NCI-H2107 (cell line): ENCODE results near the gene SMC1A.
A peak's percentile ranks its signal among the peaks of the same experiment; 100 is the strongest.
"Not testable (repeated sequence)": the region's sequence is repeated elsewhere in the genome, so short reads cannot be mapped to it uniquely, and the experiment has no call there.

Experiments used
- DNase-seq: peaks from one replicate; lab custom pipeline; 2025; lab: John Stamatoyannopoulos, UW

SMC1A gene

GRCh38 chrX:53421772-53422085 is 725 bp downstream of the SMC1A start:
- DNase-seq: peak; percentile 45

GRCh38 chrX:53421125-53421524 is 1.3 kb downstream of the SMC1A start:
- DNase-seq: no peak

GRCh38 chrX:53420351-53420750 is 2.1 kb downstream of the SMC1A start:
- not testable (repeated sequence) for DNase-seq

GRCh38 chrX:53412446-53412845 is 10.0 kb downstream of the SMC1A start:
- DNase-seq: no peak

GRCh38 chrX:53403535-53403934 is 18.9 kb downstream of the SMC1A start:
- DNase-seq: no peak

- DNase-seq: no peak
These were observed 24.2 kb downstream of the SMC1A start for GRCh38 chrX:53398216-53398615.

- no peak for DNase-seq
These were observed 26.7 kb downstream of the SMC1A start for GRCh38 chrX:53395605-53396298.

GRCh38 chrX:53383376-53384076 is 38.9 kb downstream of the SMC1A start:
- no peak for DNase-seq

- no peak for DNase-seq
These were observed 42.7 kb downstream of the SMC1A start for GRCh38 chrX:53379747-53380146.

- no peak for DNase-seq
These were observed 43.3 kb downstream of the SMC1A start for GRCh38 chrX:53379008-53379710.

GRCh38 chrX:53377464-53377863 is 45.0 kb downstream of the SMC1A start:
- DNase-seq: no peak

- no peak for DNase-seq
These were observed 45.6 kb downstream of the SMC1A start for GRCh38 chrX:53376888-53377287.

GRCh38 chrX:53374923-53375322 is 47.5 kb downstream of the SMC1A start:
- DNase-seq: no peak

- DNase-seq: no peak
These were observed 48.1 kb downstream of the SMC1A start for GRCh38 chrX:53374222-53374820.

- no peak for DNase-seq
These were observed 49.1 kb downstream of the SMC1A start for GRCh38 chrX:53373307-53373706.

GRCh38 chrX:53366454-53366853 is 56.0 kb downstream of the SMC1A start:
- not testable (repeated sequence) for DNase-seq

GRCh38 chrX:53362449-53362848 is 60.0 kb downstream of the SMC1A start:
- no peak for DNase-seq

- DNase-seq: no peak
These were observed 64.5 kb downstream of the SMC1A start for GRCh38 chrX:53357799-53358530.

GRCh38 chrX:53356186-53356585 is 66.3 kb downstream of the SMC1A start:
- DNase-seq: no peak

- no peak for DNase-seq
These were observed 67.8 kb downstream of the SMC1A start for GRCh38 chrX:53354669-53355068.

- DNase-seq: no peak
These were observed 74.5 kb downstream of the SMC1A start for GRCh38 chrX:53347948-53348347.
